HG03521 (cell line): ENCODE data around the gene EIF2A.
"Not testable (repeated sequence)": the region's sequence is repeated elsewhere in the genome, so short reads cannot be mapped to it uniquely, and the experiment has no call there.

ENCODE experiments used
- ATAC-seq: cut with Tn5 transposase; IDR thresholded peaks from one replicate; pipeline ENCODE4 v1.9.1; 2021; ENCODE audit warnings: mild to moderate bottlenecking, moderate library complexity; ENCODE audit not compliant: unreplicated experiment

Gene EIF2A

DNA sequence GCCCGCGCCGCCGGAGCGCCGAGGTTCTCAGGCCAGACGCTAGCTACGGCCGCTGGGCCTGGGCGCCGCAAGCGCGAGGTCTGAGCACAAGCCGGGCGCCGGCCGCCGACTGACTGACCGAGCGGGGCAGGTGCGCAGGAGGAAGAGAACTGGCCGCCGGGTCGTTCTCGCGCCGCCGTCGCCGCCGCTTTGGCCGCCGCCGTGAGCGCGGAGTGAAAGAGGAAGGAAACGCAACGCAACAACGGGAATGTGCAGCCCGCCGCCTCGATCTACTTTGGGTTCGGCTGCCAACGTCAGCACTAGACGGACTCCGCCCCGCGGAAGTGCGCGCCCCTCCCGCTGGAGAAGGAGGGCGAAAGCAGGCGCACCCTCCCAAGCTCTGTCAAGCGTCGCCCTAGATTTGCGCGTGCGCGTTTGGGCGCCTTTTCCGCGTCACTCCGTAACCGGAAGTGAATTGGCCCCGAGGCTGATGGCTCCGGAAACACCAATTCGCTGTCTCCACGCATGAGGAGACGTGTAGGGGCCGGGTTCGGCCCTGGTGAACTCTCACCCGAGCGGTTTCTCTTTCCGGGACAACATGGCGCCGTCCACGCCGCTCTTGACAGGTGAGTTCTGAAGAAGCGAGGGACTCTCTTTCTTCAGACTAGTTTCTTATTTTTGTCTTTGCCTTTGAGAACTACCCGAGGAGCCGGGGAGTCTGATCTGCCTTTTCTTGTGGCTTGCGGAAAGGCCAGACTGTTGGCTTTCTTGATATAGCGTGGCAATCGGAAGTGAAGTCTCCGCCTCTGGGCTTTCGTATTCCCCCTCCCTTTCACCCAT is at the start of gene EIF2A, which contains the start of gene SERP1:
EIF2A (plus strand) TSS at position 562 of the 819 bp plus-strand sequence; CDS start at position 578, 16 bp downstream.
SERP1 (minus strand) TSS at position 271 of the 819 bp plus-strand sequence. CDS start 361 bp downstream, outside the sequence.
- peak; percentile 93 for ATAC-seq

DNA sequence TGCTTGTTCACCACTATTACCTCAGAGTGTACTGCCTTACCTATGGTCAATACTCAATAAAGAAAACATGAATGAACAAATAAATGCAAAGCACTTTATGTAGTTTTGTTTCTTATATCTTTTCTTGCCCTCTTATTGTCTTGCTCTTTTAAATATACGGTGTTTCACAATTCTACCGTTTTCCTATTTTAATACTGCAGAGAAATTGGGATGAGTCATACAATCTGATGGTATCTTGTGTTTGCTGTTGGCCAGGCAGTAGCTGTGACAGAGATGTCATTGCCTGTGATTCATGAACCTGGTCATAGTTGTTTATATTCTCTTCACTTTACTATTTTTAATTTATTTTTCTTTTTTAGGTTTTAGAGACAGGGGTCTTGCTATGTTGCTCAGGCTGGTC is 48.6 kb upstream of the EIF2A start:
- no peak for ATAC-seq

DNA sequence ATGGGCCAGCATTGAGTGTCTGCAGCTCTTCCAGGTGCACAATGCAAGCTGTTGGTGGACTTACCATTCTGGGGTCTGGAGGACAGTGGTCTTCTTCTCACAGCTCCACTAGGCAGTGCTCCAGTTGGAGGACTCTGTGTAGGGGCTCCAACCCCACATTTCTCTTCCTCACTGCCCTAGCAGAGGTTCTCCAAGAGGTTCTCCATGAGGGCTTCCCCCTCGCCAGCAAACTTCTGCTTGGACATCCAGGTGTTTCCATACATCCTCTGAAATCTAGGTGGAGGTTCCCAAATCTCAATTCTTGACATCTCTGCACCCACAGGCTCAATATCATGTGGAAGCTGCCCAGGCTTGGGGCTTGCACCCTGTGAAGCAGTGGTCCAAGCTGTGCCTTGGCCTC is 45.6 kb upstream of the EIF2A start:
- ATAC-seq = not testable (repeated sequence)

DNA sequence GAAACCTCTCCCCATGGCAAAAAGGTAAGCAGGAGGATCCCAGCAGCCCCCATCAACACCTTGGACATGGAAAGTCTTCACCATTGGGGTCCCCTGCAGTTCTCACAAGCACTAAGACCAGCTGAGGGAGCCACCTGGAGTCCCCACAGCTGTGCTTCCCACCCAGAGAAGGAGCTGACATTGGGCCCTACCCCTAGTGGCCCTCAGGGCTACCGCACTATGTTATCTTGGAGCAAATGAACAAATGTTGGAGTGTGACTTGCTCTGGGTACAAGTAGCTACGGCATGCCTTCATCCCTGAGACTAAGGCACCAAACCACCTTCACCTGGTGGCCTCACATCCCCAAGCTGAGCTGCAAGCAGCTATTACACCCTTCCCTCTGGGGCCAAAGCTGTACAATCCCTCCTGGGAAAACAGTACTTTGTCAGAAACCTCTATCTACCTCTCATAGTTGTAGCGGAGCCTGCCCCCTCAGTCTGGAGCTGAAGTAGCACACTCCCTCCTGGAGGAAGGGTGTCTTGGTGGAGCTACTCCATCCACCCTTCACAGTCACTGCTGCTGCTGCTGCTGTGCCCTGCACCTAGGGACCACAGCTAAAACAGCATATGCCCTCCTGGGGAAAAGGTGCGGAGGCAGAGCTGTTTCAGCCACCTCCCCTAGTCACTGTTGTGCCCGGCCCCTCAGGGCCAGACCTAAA is 43.0 kb upstream of the EIF2A start:
- ATAC-seq = no peak

DNA sequence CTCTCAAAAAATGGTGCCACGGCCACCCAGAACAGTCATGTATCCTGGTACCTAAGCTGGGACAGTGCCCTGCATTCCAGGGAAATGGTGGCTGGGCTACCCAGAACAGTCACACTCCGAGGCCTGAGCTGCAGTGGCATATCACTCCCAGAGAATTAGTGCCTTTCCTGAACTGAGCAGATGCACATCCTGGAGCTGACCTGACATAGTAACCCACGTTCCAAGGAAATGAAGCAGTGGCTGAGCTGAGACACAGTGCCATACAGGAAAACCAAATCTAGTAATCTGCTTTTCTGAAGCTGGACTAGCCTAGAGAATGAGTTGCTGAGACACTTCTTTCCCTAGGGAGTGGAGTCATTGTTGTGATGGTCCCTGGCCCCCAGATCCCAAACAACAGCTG is 42.1 kb upstream of the EIF2A start:
- no peak for ATAC-seq

DNA sequence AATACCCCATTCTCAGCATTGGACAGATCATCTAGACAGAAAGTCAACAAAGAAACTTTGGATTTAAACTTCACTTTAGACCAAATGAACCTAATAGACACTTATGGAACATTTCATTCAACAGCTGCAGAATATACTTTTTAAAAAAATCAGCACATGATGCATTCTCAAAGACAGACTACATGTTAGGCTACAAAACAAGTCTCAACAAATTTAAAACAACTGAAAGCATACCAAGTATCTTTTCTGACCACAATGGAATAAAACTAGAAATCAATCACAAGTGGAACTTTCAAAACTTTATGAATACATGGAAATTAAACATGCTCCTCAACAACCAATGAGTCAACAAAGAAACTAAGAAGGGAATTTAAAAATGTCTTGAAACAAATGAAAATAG is 38.2 kb upstream of the EIF2A start:
- ATAC-seq = no peak

DNA sequence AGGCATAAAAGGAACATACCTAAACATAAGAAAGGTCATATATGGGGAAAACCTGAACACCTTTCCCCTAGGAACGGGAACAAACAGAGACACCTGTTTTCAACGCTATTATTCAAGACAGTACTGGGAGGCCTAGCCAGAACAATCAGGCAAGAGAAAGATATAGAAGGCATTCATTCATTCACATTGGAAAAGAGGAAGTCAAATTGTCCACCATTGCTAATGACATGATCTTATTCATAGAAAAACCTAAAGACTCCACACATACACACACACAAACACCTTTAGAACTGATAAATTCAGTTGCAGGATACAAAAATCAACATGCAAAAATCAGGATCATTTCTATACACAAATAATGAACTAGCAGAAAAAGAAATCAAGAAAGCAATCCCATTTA is 36.8 kb upstream of the EIF2A start:
- no peak for ATAC-seq

DNA sequence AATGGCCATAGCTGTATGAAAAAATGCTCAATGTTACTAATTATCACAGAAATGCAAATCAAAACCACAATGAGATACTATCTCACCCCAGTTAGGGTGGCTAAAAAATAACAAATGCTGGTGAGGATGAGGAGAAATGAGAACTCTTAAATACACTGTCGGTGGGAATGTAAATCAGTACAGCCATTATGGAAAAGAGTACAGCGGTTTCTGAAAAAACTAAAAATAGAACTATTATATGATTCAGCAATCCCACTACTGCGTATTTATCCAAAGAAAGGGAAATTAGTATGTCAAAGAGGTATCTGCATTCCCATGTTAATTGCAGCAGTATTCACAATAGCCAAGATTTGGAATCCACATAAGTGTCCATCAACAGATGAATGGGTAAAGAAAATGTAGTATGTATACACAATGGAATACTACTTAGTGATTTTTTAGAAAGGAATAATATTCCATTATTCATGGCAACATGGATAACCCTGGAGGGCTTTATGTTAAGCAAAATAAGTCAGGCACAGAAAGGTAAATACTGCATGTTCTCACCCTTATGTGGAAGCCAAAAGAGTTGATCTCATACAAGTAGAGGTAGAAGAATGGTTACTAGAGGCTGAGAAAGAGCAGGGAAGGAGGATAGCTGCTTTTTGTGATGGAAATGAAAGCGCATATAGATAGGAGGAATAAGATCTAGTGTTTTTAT is 35.3 kb upstream of the EIF2A start:
- ATAC-seq = no peak

DNA sequence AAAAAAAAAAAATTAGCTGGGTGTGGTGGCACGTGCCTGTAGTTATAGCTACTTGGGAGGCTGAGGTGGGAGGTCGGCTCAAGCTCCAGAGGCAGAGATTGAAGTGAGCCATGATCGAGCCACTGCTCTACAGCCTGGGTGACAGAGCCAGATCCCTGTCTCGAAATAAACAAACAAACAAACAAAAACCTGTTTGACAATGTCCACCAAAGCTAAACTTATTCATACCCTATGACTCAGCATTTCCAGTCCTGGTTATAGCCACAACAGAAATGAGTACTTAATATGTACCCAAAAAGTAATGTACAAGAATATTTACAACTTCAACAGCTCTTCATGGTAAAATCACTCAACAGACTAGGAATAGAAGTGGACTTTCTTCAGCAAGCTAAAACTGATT is 31.4 kb upstream of the EIF2A start:
- ATAC-seq = no peak

DNA sequence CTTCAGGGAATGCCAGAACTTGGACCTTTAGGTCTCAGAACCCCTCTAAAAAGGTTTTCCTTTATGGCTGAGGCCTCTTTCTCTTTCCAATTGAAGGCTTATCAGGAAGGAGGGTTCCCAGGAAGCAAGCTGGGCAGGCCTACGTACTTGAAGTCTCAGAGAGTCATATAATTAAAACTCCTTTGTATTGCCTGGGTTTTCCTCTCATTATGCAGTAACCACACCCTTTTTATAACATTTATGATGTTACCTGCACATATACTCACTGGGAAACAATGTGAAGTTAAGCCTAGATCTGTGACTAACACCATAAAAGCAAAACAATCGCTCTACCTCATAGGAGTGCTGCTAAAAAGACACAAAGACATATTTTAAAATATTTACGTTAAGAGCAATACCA is 27.6 kb upstream of the EIF2A start:
- no peak for ATAC-seq

DNA sequence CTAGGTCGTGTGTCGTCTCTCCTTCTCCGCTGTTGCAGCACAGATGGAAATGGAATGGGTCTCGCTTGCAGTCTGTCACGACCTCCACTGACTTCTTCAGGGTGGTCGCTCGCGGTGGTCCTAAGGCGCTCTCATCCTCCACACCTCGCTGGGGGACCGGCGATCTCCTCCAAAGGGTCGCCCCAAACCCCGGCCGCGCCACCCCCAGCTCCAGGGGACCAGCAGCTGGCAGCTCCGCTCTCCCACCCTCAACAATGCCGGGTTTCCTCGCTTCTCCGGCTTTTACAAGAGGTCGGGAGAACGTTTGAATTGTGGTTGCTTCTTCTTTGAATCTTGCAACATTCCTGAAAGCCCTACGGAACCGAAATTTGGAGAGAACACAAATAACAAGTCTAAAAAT is 26.2 kb upstream of the EIF2A start:
- ATAC-seq = no peak

DNA sequence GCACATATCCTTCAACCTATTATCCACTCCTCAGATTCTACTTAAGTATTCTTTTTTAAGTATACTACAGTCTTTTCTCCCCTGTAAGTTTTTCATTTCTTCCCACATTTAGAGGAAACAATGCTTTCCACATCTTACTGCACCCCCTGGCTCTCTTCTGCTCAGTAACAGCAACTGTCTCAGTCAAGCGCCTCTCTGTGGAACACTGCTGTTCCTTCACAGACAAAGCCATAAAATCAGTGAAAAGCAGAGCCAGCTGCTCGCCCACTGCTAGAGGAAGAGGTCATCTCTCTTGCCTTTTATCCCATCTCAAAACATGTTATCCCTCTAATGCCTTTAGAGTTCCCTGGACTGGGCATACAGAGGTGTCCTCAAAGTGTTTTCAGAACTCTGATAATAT is 25.1 kb upstream of the EIF2A start:
- ATAC-seq = no peak

DNA sequence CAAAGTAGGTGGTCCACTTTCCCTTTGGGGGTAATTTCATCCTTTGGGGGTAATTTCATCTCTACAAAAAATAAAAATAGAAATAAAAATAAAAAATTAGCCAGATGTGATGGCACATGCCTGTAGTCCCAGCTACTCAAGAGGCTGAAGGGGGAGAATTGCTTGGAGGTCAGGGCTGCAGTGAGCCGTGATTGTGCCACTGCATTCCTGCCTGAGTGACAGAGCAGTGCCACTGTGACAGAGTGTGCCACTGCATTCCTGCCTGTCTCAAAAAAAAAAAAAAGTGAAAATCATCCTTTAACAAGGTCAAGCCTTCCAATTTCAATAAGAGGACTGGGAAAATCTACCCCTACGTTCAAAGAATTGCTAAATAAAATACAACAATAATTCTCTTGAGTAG is 23.0 kb upstream of the EIF2A start:
- ATAC-seq = no peak

DNA sequence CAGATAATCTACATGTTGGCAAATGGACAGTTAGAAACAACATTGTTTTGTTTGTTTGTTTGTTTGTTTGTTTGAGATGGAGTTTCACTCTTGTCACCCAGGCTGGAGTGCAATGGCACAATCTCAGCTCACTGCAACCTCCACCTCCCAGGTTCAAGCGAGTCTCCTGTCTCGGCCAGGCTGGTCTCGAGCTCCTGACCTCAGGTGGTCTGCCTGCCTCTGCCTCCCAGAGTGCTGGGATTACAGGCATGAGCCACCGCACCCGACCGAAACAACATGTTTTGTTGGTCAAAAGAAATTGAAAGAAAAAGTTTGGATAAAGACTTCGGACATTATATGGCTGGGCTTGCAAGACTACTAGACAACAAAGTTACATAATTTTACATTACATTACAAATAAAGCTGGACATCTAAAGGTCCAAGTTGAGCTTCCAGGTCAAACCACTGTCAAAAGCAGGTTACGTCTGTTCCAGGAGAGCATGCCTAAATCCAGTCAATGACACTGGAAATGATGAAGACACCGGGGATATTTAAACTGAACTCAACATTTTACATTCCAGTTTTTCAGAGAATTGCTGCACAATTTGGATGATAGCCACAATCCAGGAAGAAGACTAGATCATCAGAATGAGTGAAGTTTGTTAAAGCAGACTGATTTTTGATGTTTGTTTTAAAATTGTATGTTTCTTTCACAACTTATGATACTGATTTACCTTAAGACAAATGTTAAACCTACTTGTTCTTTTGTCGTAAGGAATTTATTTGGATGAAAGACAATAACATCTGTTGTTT is 18.9 kb upstream of the EIF2A start:
- ATAC-seq = no peak

DNA sequence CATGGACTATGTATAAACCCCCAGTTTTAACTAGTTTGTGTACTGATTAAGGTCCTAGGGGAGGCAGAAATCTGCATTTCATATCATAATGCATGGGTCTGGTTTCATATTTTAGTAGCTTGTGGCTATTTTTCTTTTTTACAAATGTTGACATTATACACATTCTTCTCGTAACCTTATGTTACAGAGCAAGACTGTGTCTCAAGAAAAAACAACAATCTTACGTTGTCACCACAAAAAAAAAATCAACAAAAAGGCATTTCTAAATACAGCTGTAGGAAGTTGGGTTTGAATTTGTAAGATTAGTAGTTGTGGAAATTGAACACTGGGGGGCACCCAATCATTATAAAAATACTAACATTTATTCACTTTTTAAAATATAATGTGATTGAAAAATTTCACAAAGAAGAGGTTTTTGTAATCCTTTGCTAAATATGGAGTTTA is 18.2 kb upstream of the EIF2A start:
- no peak for ATAC-seq

DNA sequence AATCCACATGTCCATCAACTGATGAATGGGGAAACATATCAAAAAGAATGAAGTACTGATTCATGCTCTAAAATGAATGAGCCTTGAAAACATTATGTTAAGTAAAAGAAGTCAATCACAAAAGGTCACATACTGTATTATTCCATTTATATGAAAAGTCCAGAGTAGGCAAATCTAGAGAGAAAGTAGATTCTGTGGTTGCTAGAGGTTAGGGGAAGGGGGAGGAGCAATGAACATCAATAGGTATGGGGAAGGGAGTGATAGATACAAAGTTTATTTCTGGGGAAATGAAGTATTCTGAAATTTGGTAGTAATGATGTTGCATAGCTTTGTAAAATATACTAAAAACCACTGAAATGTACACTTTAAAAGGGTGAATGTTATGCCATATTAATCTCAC is 14.8 kb upstream of the EIF2A start:
- ATAC-seq = no peak

DNA sequence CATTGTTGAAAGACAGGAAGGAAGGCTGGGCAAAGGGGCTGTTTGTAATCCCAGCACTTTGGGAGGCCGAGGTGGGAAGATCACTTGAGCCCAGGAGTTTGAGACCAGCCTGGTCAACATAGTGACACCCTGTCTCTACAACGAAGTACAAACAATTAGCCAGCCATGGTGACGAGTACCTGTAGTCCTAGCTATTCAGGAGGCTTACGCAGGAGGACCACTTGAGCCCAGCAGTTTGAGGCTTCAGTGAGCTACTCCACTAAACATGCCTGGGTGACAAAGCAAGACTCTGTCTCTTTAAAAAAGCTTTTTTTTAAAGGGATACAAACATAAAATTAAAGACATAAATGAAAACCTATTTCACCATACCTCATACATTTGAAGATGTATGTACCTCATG is 11.4 kb upstream of the EIF2A start:
- ATAC-seq = no peak

DNA sequence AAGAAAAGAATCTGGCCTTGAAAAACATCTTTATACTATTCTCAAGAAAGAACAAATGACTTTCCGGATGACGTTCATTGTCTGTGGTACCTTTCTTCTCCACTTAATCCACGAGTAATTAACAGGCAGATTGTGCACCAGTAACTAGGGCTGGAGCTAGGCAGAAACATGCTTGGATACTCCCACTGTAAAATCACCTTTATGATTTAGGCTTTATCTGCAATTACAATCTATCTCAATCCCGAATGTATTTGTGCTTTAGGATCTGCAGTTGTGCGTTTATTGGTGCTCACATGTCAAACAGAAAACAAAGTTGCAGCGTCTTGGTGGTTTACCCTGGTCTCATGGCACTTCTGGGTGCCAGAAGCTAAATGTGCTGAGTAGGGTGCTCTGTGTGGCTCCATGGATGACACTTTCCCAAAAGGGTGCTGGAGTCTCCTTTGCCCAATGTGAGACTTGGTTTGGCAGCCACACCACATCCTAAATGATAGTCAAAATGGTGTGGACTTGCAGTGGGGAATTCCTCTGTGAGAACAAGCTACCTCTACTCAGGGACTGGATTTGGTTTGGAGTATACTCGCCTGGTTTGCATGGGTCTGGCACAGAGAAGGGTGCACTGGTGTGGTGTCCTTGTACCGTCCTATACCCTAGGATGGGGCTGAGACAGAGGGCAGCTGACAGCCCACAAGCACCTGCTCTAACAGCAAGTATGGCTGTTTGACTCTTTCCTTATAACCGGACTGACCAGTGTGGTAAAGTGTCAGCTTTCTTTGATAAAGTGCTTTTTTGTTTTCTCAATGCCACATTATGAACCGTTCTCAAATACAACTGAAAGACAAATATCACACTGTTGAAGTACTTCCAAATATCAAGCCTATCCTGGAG is 8.0 kb upstream of the EIF2A start:
- ATAC-seq = no peak

DNA sequence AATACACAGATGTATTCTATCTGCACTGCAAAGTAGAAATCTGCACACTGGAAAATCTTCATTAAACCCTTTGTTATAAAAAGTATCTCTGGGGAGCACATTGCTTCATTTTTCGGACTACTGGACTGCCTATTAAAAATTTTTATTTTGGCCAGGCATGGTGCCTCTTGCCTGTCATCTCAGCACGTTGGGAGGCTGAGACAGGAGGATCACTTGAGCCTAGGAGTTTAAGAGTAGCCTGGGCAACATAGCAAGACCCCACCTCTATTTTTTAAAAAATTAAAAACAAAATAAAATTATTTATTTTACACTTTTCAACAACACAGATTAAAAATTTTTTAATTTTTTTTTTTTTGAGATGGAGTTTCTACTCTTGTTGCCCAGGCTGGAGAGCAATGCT is 6.3 kb upstream of the EIF2A start:
- no peak for ATAC-seq

DNA sequence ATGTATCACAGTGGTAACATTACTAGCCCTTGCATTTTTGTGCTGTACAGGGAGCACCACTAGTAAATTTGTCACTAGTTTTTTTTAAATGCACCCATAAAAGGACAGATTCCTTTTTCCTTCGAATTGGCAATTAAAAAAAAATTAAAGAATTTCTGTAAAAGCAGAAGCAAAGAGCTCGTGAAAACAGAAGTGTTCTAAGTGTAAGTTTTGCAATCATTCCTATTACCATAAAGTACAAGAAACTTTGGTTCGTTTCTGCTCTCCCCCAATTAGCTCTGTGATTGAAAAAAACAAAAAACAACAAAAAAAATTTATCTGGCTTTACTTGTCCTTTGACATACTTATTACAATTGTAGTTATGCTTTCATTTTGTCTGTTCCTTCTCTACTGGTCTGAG is 5.6 kb upstream of the EIF2A start:
- no peak for ATAC-seq
